GM21390 (cell line): ENCODE results near the gene CLEC10A.
"Not testable (repeated sequence)": the region's sequence is repeated elsewhere in the genome, so short reads cannot be mapped to it uniquely, and the experiment has no call there.

Experiments
- ATAC-seq: cut with Tn5 transposase; IDR thresholded peaks from one replicate; pipeline ENCODE4 v1.9.1; 2021; ENCODE audit not compliant: unreplicated experiment

Gene CLEC10A

GRCh38 chr17:7078711-7079110 lies 1.3 kb downstream of the CLEC10A start:
- ATAC-seq = no peak

DNA sequence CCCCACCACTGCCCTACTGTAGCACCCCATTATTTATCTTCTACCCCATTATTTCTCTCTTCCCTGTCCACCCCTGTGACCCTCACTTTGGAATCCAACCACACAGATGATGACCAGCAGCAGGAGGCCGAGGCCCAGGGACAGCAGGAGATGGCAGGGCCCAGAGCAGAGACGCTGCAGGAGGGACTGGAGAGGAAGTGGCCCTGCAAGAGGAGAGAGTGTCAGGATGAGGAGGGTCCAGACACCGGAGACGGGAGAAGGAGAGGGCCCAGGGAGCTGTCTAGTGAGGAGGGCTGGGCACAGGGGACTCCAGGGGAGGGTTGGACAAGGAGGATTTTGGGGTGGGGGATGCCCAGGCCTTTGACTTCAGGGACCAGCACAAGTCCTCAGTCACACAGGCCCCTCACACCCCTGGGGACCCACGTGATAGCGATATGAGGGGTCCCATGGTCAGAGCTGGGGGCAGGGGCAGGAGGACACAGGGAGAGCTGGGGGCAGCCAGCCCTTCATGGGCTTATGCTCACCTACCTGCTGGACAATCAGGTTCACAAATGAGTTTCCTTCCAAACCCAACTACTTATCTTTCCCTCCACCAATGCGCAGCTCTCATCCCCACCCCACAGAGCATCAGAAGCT lies 2.0 kb downstream of the CLEC10A start:
- no peak for ATAC-seq

GRCh38 chr17:7074931-7075330 lies 5.1 kb downstream of the CLEC10A start:
- no peak for ATAC-seq

- ATAC-seq = no peak
These were observed 7.6 kb downstream of the CLEC10A start for GRCh38 chr17:7072406-7072805.

- no peak for ATAC-seq
These were observed 9.3 kb downstream of the CLEC10A start for GRCh38 chr17:7070712-7071111.

GRCh38 chr17:7068268-7068667 lies 11.8 kb downstream of the CLEC10A start:
- no peak for ATAC-seq

- ATAC-seq = no peak
These were observed 12.9 kb downstream of the CLEC10A start for GRCh38 chr17:7067198-7067597.

DNA sequence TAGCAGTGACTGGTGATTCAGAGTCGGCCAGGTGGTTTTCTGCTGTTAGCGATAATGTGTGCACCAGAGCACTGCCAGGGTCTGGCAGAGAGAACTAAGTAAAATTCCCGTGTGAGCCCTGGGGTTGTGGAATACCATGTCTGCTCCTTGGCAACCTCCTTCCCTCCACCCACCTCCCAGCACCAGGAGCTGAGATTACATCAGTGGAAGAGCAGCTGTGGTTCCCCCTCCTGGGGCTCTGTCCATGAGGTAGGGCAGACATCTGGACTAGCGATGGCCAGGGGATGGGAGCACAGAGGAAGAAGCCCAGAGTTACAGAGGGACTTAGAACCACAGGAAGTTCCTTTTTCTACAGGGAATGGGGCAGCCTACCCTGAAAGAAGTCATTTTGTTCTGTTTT lies 15.8 kb downstream of the CLEC10A start:
- no peak for ATAC-seq

DNA sequence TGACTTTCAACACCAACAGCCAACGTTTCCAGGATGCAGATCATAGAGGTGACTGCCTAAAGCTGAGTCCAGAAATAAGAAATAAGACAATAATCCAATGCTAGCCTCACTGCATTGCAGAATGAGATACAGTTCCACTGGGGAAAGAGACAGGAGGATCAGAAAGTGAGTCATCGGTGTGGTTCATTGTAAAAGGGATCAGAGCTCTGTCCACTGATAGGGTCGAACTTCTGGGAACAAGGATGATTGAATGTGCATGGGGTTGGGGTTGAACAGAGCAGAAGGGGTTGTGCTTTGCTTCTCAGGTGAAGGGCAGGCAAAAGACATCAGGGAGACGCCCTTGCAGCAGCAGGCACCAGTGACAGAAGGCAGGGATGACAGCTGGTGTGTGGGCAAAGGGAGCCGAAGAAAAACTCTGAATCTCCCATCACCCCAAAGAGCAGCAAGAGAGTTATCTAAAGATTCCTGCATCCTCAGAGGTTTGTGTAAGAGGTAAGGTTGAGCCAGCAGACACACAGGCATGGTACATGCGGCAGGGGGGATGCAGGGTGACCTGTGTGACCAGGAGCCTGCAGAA lies 16.4 kb downstream of the CLEC10A start:
- no peak for ATAC-seq

DNA sequence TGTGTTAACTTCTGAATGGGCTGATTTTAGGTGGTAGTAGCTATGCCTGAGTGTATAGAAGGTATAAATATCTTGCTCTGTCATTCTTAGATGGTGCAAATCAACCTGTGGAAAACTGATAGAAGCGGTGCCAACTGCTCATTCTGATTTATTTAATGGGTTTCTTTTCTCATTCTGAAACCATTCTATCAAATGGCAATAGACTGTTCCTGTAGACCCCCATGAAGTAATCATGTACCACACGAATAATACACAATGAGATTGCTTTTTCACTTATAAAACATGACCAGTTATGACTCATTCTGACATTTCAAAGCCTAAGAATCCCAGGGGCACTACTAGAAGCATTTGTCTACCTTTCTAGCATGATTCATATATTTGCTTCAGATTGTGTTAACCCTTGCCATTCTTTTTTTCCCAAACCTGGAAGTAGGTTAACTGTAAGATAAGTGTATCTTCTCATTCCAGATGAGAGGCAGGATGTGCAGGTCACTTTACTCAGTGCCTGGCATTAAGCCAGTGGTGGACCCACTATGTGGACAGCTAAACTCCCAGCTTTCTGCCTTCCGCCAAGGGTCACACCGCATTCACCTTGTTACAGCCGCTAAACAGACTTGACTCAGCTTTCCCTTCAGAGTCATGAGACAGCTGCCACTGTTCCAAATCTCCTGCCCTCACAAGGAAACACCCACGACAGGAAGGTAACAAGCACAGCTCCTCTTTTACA lies 19.7 kb downstream of the CLEC10A start:
- no peak for ATAC-seq

- no peak for ATAC-seq
These were observed 21.1 kb downstream of the CLEC10A start for GRCh38 chr17:7058831-7059447.

DNA sequence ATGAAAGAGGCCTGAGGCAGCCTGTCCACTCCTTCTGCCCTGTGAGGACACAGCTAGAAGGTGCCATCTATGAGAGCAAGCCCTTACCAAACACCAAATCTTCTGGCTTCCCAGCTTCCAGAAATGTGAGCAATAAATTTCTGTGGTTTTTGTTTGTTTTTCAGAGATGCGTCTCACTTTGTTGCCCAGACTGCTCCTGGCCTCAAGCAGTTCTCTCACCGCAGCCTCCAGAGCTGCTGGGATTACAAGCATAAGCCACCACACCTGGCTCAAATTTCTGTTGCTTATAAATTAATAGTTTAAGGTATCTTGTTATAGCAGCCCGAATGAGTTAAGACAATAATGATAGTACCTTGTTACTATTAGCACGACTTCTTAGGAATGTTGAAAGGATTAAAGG lies 23.7 kb downstream of the CLEC10A start:
- no peak for ATAC-seq

- not testable (repeated sequence) for ATAC-seq
These were observed 29.5 kb downstream of the CLEC10A start for GRCh38 chr17:7050583-7050982.

GRCh38 chr17:7048968-7049367 lies 31.1 kb downstream of the CLEC10A start:
- no peak for ATAC-seq

DNA sequence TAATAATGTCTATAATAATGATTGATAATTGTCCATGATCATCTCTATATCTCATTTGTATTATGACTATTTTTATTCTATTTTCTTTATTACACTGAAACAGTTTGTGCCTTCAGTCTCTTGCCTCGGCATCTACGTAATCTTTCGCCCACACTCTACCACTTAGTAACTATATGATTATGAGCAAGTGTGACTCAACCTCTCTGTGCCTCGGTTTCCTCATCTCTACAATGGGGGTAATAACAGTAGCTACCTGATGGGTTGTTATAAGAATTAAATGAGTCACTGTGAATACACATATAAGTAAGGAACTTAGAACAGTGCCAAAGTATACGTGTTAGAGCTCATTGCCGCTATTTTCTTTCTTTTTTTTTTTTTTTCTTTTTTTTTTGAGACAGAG lies 32.5 kb downstream of the CLEC10A start:
- ATAC-seq = no peak

DNA sequence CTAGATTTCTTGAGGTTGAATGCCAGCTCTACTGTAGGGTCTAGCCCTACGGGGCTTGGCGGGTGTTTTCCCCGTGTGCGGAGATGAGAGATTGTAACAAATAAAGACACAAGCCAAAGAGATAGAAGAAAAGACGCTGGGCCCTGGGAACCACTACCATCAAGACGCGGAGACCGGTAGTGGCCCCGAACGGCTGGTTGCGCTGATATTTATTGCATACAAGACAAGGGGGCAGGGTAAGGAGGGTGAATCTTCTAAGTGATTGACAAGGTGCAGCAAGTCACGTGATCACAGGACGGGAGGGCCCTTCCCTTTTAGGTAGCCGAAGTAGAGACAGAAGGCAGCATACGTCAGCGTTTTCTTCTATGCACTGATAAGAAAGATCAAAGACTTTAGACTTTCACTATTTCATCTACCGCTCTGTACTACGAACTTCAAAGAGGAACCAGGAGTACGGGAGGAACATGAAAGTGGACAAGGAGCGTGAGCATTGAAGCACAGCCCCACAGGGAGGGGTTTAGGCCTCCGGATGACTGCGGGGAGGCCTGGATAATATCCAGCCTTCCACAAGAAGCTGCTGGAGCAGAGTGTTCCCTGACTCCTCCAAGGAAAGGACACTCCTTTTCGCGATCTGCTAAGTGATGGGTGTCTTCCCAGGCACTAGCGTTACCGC lies 33.2 kb downstream of the CLEC10A start:
- ATAC-seq = not testable (repeated sequence)

- ATAC-seq = no peak
These were observed 33.8 kb downstream of the CLEC10A start for GRCh38 chr17:7046127-7046724.

DNA sequence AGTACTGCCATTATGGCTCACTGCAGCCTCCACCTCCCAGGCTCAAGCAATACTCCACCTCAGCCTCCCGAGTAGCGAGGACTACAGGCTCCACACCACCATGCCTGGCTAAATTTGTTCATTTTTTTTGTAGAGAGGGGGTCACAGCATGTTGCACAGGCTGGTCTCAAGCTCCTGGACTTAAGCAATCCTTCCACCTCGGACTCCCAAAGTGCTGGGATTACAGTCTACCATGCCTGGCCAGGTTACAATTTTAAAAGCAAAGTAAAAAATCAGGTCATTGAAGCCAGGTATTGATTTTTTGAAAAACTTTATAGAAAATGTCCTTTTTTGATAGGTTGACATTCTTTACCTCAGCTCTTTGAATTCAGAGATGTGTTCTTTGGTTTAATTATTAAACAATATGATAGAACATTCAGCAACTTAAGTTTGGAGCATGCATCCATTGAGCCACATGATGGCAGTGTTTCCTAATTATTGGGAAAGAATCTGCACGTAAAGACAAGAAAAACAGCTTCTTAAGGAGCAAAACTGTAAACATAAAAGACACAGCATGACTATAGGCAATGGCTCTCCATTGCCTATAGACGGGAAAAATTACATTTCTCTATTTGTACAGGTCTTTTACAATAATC lies 34.4 kb downstream of the CLEC10A start:
- no peak for ATAC-seq

DNA sequence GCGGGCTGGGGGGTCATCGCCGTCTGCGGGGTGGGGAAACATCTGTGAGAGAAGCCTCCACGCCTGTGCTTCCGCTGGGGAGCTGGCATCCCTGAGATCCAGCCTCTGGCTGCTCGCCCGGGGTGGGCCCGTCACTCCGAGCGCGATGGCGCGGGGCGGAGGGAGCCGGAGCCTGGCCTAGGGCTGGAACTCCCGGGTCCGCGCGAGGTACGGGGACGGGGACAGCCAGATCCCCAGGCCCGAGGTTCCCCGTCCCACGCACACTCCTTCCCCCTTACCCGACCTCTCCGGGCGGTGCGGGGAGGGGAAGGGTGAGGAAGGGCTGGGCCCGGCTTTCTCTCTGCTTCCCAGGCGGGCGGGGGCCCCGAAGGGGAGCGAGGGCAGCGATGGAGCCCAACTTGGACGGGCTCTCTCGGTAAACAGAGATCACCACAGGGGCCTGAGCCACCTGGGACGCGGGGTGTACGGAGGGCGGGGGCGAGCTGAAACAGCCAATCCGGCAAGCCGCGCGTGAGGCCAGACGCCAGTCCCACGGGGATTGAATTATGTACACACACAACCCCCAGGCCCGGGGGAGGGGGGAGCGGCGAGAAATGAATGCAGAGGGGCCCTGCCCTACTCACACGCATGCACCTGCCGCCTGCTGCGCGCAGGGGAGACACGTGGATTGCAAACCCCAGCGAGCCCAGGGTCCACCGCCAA lies 36.4 kb downstream of the CLEC10A start, which contains the start of gene SLC16A11:
Gene SLC16A11, minus strand, starts transcription at position 596 of the 702 bp plus-strand sequence. Its CDS starts 579 bp downstream, at position 17.
- no peak for ATAC-seq

GRCh38 chr17:7043182-7043496 lies 36.9 kb downstream of the CLEC10A start:
- ATAC-seq = no peak
